ENCODE results near the gene OTUD7B. TPM values are rescaled to one million over a fixed set of nuclear protein-coding genes. Genes with fewer than 3 reads are reported as not detected.

The OTUD7B gene
- total and polyA plus RNA-seq, 3 experiments from 2014 or later, result 1.9 to 41.0 (median 39.7) TPM

DNA sequence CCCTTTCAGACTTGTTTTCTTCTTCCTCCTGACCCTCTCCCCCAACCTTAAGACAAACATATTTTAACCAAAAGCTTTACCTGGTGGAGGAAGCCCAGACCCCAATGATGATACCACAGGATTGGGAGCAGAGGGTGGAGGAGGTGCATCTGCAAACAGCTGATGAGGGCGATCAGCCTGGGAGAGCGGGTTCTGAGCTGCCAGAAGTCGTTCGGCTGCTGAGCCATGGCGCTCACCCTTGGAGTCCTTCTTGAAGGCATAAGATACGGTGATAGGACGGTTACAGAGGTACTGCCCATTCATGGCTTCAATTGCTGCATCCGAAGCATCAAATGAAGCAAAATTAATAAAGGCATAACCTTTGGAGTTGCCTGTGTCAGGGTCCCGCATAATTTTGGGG, 84.2 kb downstream of the OTUD7B start:
- Mint-ChIP-seq H3K27ac (peak overlapping the region in 6 of 8 donors; percentile 26 to 78 (median 53)), H3K36me3 (peaks cover 27 to 59% (median 33%) of the 10 kb centered on the region in 3 donors), H3K4me1 (peaks cover 40 to 54% (median 41%) of the 10 kb centered on the region in 3 donors), H3K4me3 (peak overlapping the region; percentile 63 to 97 (median 88)), H3K9me3 (no peaks in the 10 kb centered on the region), H3K27me3 (peaks cover 4 to 8% of the 10 kb centered on the region in 2 donors)
- DNase-seq, result peak in 1 of 5 donors; percentile 17
- CTCF ChIA-PET, result no interaction called here
- Histone ChIP-seq H3K4me3 (ENCODE audit: low read length) (peak overlapping the region; percentile 11), H3K36me3 (ENCODE audit: insufficient read depth, low read length) (peaks cover 40% of the 10 kb centered on the region), H3K27me3 (ENCODE audit: insufficient read depth, low read length, poor library complexity, severe bottlenecking) (no peaks in the 10 kb centered on the region), H3K9me3 (ENCODE audit: low read length) (no peaks in the 10 kb centered on the region), H3K27ac (ENCODE audit: low read depth, low read length) (no peak overlapping the region), H3K4me1 (ENCODE audit: insufficient read depth, low read length) (peaks cover 35% of the 10 kb centered on the region)
- POLR2A ChIA-PET, result no interaction called here

DNA sequence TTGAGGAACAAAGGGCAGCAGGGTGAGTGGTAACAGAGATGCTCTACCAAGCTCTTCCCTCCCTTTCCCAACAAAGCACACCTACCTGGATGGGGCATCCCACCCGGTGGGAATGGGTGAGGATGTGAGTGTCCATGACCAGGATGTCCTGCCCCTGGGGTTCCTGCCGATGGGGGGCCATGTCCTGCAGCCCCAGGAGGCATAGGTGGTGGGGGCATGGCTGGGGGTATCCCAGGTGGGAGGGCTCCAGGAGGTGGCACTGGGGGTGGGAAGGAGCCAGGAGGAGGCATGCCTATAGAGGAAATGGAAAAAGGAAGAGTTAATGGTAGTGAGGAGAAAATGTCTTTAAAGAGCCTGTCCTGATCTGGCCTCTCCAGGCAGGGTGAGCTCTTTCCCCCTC, 84.8 kb downstream of the OTUD7B start:
- Mint-ChIP-seq H3K27ac (peak overlapping the region; percentile 8 to 79 (median 53)), H3K36me3 (peaks cover 27 to 59% (median 30%) of the 10 kb centered on the region in 3 donors)

DNA sequence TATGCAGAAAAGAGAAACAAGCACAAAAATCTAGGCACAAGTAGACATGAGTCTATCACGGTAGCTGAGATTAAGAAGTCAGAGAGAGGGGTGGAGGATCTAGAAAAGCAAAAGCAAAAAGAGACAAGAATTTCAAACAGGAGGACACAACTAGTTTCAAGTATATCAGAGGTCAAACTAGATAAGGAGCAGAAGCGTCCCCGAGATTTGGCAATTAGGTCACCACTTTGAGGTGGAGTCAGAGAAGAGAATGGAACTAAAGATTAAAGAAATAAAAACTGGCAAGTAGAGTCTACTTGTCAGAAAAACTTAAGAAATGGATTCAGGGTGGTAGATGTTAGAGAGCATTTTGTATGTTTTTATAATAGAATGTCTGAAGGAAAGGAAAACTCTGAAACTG, 85.2 kb downstream of the OTUD7B start:
- H3K4me1 Mint-ChIP-seq, result peaks cover 40 to 54% (median 41%) of the 10 kb centered on the region in 3 donors
- Histone ChIP-seq H3K27me3 (ENCODE audit: insufficient read depth, low read length, poor library complexity, severe bottlenecking) (no peaks in the 10 kb centered on the region), H3K27ac (ENCODE audit: low read depth, low read length) (no peak overlapping the region), H3K4me3 (ENCODE audit: low read length) (no peak overlapping the region), H3K36me3 (ENCODE audit: insufficient read depth, low read length) (peaks cover 40% of the 10 kb centered on the region), H3K9me3 (ENCODE audit: low read length) (no peaks in the 10 kb centered on the region), H3K4me1 (ENCODE audit: insufficient read depth, low read length) (peaks cover 35% of the 10 kb centered on the region)
- peak overlapping the region in 5 of 8 donors; percentile 46 to 79 (median 57) for H3K27ac Mint-ChIP-seq
- H3K27me3 Mint-ChIP-seq, result peaks cover 0 to 2% of the 10 kb centered on the region in 2 donors
- H3K36me3 Mint-ChIP-seq, result peaks cover 27 to 59% (median 27%) of the 10 kb centered on the region in 3 donors
- POLR2A ChIA-PET, result interaction anchor here (1.5 kb wide), 1 partner anchor 38 kb away, joined by 3 read pairs; a partner anchor contains a TSS
- H3K9me3 Mint-ChIP-seq, result no peaks in the 10 kb centered on the region
- no peak for DNase-seq
- peak overlapping the region; percentile 45 to 90 (median 67) for H3K4me3 Mint-ChIP-seq
- CTCF ChIA-PET, result no interaction called here

More for the DNA sequence above, 84.8 kb downstream of the OTUD7B start:
- Histone ChIP-seq H3K4me3 (ENCODE audit: low read length) (no peak overlapping the region), H3K9me3 (ENCODE audit: low read length) (no peaks in the 10 kb centered on the region), H3K36me3 (ENCODE audit: insufficient read depth, low read length) (peaks cover 40% of the 10 kb centered on the region), H3K4me1 (ENCODE audit: insufficient read depth, low read length) (peaks cover 35% of the 10 kb centered on the region), H3K27me3 (ENCODE audit: insufficient read depth, low read length, poor library complexity, severe bottlenecking) (no peaks in the 10 kb centered on the region), H3K27ac (ENCODE audit: low read depth, low read length) (no peak overlapping the region)
- Mint-ChIP-seq H3K27me3 (peaks cover 2 to 3% of the 10 kb centered on the region in 2 donors), H3K9me3 (no peaks in the 10 kb centered on the region), H3K4me1 (peaks cover 40 to 54% (median 41%) of the 10 kb centered on the region in 3 donors), H3K4me3 (peak overlapping the region; percentile 63 to 97 (median 88))
- ChIA-PET POLR2A (interaction anchor here (1.5 kb wide), 1 partner anchor 38 kb away, joined by 3 read pairs; a partner anchor contains a TSS), CTCF (no interaction called here)
- DNase-seq, result peak in 1 of 5 donors; percentile 32

DNA sequence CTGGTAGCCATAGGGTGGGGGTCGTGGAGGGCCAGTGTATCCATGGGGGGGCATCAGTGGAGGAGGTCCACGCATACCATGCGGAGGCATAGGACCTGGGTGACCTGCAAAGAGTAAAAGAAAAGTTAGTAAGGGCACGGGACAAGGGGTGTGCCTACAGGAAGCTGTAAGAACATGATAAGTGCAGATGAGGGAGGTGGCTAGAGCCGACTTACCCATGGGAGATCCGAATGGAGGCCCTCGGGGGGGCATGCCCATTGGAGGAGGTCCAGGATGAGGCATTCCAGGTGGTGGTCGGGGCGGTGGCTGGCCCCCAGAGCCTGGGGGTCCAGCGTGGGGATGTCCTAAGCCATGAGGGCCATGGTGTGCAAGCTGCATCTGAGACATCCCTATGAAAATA, 86.9 kb downstream of the OTUD7B start:
- Histone ChIP-seq H3K27me3 (ENCODE audit: insufficient read depth, low read length, poor library complexity, severe bottlenecking) (no peaks in the 10 kb centered on the region), H3K36me3 (ENCODE audit: insufficient read depth, low read length) (peaks cover 40% of the 10 kb centered on the region), H3K4me3 (ENCODE audit: low read length) (no peak overlapping the region), H3K27ac (ENCODE audit: low read depth, low read length) (no peak overlapping the region), H3K9me3 (ENCODE audit: low read length) (no peaks in the 10 kb centered on the region), H3K4me1 (ENCODE audit: insufficient read depth, low read length) (peaks cover 33% of the 10 kb centered on the region)
- CTCF ChIA-PET, result no interaction called here
- Mint-ChIP-seq H3K27ac (peak overlapping the region in 2 of 8 donors; percentile 29 to 46), H3K27me3 (no peaks in the 10 kb centered on the region), H3K4me3 (peak overlapping the region in 2 of 7 donors; percentile 34 to 82), H3K4me1 (peaks cover 36 to 47% (median 40%) of the 10 kb centered on the region in 3 donors), H3K9me3 (no peaks in the 10 kb centered on the region), H3K36me3 (peaks cover 27 to 59% (median 27%) of the 10 kb centered on the region in 3 donors)
- POLR2A ChIA-PET, result no interaction called here
- peak in 1 of 5 donors; percentile 23 for DNase-seq

DNA sequence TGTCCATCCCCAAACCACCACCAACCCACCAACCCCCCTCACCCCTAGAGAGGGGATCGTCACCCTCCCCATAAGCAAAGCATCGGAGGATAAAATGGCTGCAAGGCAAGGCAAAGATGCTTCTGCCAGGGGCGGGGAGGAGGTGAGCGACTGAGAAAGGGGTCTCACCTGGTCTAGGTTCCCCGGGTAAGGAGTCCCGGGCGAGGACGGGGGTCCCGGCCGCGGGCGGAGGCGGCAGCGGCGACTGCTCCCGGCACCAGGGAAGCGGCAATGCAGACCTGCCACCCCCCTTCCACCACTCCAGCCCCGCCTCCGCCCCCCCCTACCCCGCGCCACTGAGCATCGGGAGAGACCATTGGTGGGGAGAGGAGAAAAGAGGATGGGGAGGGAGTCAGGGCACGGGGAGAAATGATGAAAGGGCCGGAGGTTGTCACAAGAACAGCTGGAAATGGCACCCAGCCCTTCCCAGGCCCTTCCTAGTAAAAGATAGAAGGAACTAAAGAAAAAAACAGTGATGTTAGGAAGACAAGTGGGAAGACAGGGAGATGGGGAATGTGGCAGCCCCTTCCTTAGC, 92.9 kb downstream of the OTUD7B start, which contains the start of gene SV2A:
Gene SV2A (minus strand): TSS at position 274 of the 574 bp plus-strand sequence. CDS start 4,004 bp downstream, outside the sequence.
- Mint-ChIP-seq H3K36me3 (peaks cover 0 to 13% (median 2%) of the 10 kb centered on the region in 3 donors), H3K27ac (peak within 1 kb of the TSS in 7 of 8 donors; percentile 42 to 93 (median 85)), H3K9me3 (no peaks in the 10 kb centered on the region), H3K4me3 (peak within 1 kb of the TSS; percentile 85 to 94 (median 86)), H3K4me1 (peaks cover 26 to 42% (median 36%) of the 10 kb centered on the region in 3 donors), H3K27me3 (peaks cover 0 to 9% of the 10 kb centered on the region in 2 donors)
- ChIA-PET POLR2A (interaction anchor here (0.6 kb wide), 1 partner anchor 10 kb away, joined by 3 read pairs; the partner anchor contains the start of gene SF3B4), CTCF (no interaction called here)
- H3K27me3 ChIP-seq (ENCODE audit: insufficient read depth, low read length, poor library complexity, severe bottlenecking), result no peaks in the 10 kb centered on the region
- peak; percentile 8 to 63 (median 42) for DNase-seq
- peaks cover 22% of the 10 kb centered on the region for H3K4me1 ChIP-seq (ENCODE audit: insufficient read depth, low read length)
- no peak within 1 kb of the TSS for H3K27ac ChIP-seq (ENCODE audit: low read depth, low read length)
- H3K36me3 ChIP-seq (ENCODE audit: insufficient read depth, low read length), result peaks cover 3% of the 10 kb centered on the region
- no peaks in the 10 kb centered on the region for H3K9me3 ChIP-seq (ENCODE audit: low read length)
- H3K4me3 ChIP-seq (ENCODE audit: low read length), result peak within 1 kb of the TSS; percentile 90

DNA sequence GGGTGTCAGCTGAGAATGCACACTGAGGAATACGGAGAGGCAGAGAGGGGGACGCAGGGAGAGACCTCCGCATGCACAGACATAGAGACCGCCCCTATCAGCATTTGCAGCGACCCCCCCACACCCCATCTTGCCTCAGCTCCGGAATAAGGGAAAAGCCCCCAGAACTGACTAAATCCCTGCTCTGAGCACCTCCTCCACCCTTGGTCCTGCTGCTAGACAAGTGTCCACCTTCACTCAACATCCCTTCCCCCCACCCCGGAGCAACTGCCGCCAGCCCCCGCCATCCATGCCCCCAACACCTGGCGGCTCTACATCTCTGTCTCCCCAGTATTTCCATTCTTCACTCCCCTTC, 93.7 kb downstream of the OTUD7B start:
- CTCF ChIA-PET, result no interaction called here
- H3K27me3 ChIP-seq (ENCODE audit: insufficient read depth, low read length, poor library complexity, severe bottlenecking), result no peaks in the 10 kb centered on the region
- no peak overlapping the region for H3K27ac ChIP-seq (ENCODE audit: low read depth, low read length)
- no peaks in the 10 kb centered on the region for H3K9me3 ChIP-seq (ENCODE audit: low read length)
- peak overlapping the region; percentile 85 to 94 (median 86) for H3K4me3 Mint-ChIP-seq
- peaks cover 0 to 7% (median 2%) of the 10 kb centered on the region in 3 donors for H3K36me3 Mint-ChIP-seq
- H3K27me3 Mint-ChIP-seq, result peaks cover 0 to 9% of the 10 kb centered on the region in 2 donors
- peaks cover 26 to 42% (median 36%) of the 10 kb centered on the region in 3 donors for H3K4me1 Mint-ChIP-seq
- POLR2A ChIA-PET, result interaction anchor here (1.5 kb wide), 1 partner anchor 29 kb away, joined by 6 read pairs; a partner anchor contains a TSS
- no peaks in the 10 kb centered on the region for H3K9me3 Mint-ChIP-seq
- H3K4me3 ChIP-seq (ENCODE audit: low read length), result peak overlapping the region; percentile 90
- DNase-seq, result no peak
- peaks cover 22% of the 10 kb centered on the region for H3K4me1 ChIP-seq (ENCODE audit: insufficient read depth, low read length)
- H3K36me3 ChIP-seq (ENCODE audit: insufficient read depth, low read length), result no peaks in the 10 kb centered on the region
- peak overlapping the region in 4 of 8 donors; percentile 61 to 88 (median 76) for H3K27ac Mint-ChIP-seq

DNA sequence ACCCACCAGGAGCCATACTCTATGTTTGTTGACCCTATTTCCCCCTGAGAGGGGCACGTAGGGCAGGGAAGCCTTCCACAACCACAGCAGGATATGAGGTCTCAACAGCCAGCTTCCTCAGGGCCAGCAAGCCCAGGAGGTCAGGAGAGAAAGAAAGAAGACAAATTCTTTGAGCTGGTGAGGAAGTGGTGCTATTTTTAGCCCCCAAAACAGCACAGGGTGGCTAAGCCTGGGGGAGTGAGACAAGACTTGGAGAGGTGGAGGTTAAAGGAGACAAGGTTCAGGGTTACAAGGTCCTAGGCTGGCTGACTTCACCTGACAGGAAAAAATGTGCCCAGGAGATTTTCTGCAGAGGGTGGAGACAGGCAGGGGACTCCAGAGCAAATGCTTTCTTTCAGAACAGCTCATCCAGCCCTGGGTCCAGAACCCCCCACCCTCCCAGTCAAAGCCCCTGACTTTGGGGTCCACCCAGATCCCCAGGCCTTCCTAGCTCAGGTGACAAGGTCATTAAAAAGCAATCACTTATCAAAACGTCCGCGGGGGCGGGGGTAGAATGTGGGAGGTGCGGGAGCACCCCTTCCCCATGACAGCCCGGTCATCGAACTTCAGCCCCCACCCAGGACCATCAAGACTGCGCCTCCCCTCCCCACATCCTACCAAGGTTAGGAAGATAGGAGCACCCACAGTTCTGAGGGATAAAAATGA, 94.2 kb downstream of the OTUD7B start:
- CTCF ChIA-PET, result no interaction called here
- H3K4me3 ChIP-seq (ENCODE audit: low read length), result no peak overlapping the region
- DNase-seq, result no peak
- H3K27me3 ChIP-seq (ENCODE audit: insufficient read depth, low read length, poor library complexity, severe bottlenecking), result no peaks in the 10 kb centered on the region
- H3K4me1 Mint-ChIP-seq, result peaks cover 26 to 42% (median 36%) of the 10 kb centered on the region in 3 donors
- peak overlapping the region in 7 of 8 donors; percentile 25 to 94 (median 74) for H3K27ac Mint-ChIP-seq
- no peaks in the 10 kb centered on the region for H3K9me3 Mint-ChIP-seq
- H3K36me3 Mint-ChIP-seq, result peaks cover 0 to 5% (median 5%) of the 10 kb centered on the region in 3 donors
- no peaks in the 10 kb centered on the region for H3K9me3 ChIP-seq (ENCODE audit: low read length)
- no peak overlapping the region for H3K27ac ChIP-seq (ENCODE audit: low read depth, low read length)
- no peaks in the 10 kb centered on the region for H3K36me3 ChIP-seq (ENCODE audit: insufficient read depth, low read length)
- peaks cover 0 to 10% of the 10 kb centered on the region in 2 donors for H3K27me3 Mint-ChIP-seq
- peaks cover 22% of the 10 kb centered on the region for H3K4me1 ChIP-seq (ENCODE audit: insufficient read depth, low read length)
- peak overlapping the region; percentile 85 to 94 (median 86) for H3K4me3 Mint-ChIP-seq
- POLR2A ChIA-PET, result interaction anchor here (0.6 to 1.5 kb wide), 3 partner anchors 16 to 318 kb away, joined by 3 to 6 read pairs (median 5); a partner anchor contains a TSS

Data from CD8-positive, alpha-beta memory T cell (primary cell).